ENCODE results near the gene PCK1. TPM values are rescaled to one million over a fixed set of nuclear protein-coding genes. Genes with fewer than 3 reads are reported as not detected.

The PCK1 gene
- total RNA-seq, 6 experiments from 2014 or later: not detected

- Mint-ChIP-seq H3K4me1 (ENCODE audit: low read depth) (peaks cover 11% of the 10 kb centered on the region; the same call in 1 of the 2 replicates), H3K9me3 (peaks cover 3% of the 10 kb centered on the region; the same call in 1 of the 2 replicates), H3K4me3 (no peak overlapping the region), H3K36me3 (ENCODE audit: low read depth) (no peaks in the 10 kb centered on the region), H3K27ac (no peak overlapping the region), H3K27me3 (ENCODE audit: insufficient read depth) (peaks cover 60% of the 10 kb centered on the region)
- DNase-seq: no peak
- no peak for TF ChIP-seq CTCF (IDR thresholded peaks at IDR 0.05)
Observed at GRCh38 chr20:57583289-57584257, 22.7 kb downstream of the PCK1 start.

GRCh38 chr20:57584768-57585461 is 24.0 kb downstream of the PCK1 start:
- Mint-ChIP-seq H3K27ac (no peak overlapping the region), H3K27me3 (ENCODE audit: insufficient read depth) (peaks cover 61% of the 10 kb centered on the region), H3K4me1 (ENCODE audit: low read depth) (peaks cover 11% of the 10 kb centered on the region; the same call in 1 of the 2 replicates), H3K9me3 (peaks cover 3% of the 10 kb centered on the region; the same call in 1 of the 2 replicates), H3K36me3 (ENCODE audit: low read depth) (no peaks in the 10 kb centered on the region), H3K4me3 (no peak overlapping the region)
- no peak for TF ChIP-seq CTCF (IDR thresholded peaks at IDR 0.05)
- no peak for DNase-seq

GRCh38 chr20:57585466-57586213 is 24.7 kb downstream of the PCK1 start:
- Mint-ChIP-seq H3K4me1 (ENCODE audit: low read depth) (peaks cover 11% of the 10 kb centered on the region; the same call in 1 of the 2 replicates), H3K36me3 (ENCODE audit: low read depth) (no peaks in the 10 kb centered on the region), H3K27ac (no peak overlapping the region), H3K9me3 (peaks cover 3% of the 10 kb centered on the region; the same call in 1 of the 2 replicates), H3K27me3 (ENCODE audit: insufficient read depth) (peaks cover 60% of the 10 kb centered on the region), H3K4me3 (no peak overlapping the region)
- no peak for DNase-seq
- no peak for TF ChIP-seq CTCF (IDR thresholded peaks at IDR 0.05)

- peaks cover 3% of the 10 kb centered on the region; the same call in 1 of the 2 replicates for H3K9me3 Mint-ChIP-seq
- H3K27ac Mint-ChIP-seq: no peak overlapping the region
- no peak for TF ChIP-seq CTCF (IDR thresholded peaks at IDR 0.05)
- peaks cover 57% of the 10 kb centered on the region for H3K27me3 Mint-ChIP-seq (ENCODE audit: insufficient read depth)
- DNase-seq: no peak
- H3K4me3 Mint-ChIP-seq: no peak overlapping the region
- peaks cover 11% of the 10 kb centered on the region; the same call in 1 of the 2 replicates for H3K4me1 Mint-ChIP-seq (ENCODE audit: low read depth)
- H3K36me3 Mint-ChIP-seq (ENCODE audit: low read depth): no peaks in the 10 kb centered on the region
Observed at GRCh38 chr20:57586370-57586793, 25.5 kb downstream of the PCK1 start.

GRCh38 chr20:57586943-57587277 is 26.0 kb downstream of the PCK1 start:
- no peak for DNase-seq
- no peak for TF ChIP-seq CTCF (IDR thresholded peaks at IDR 0.05)
- Mint-ChIP-seq H3K36me3 (ENCODE audit: low read depth) (no peaks in the 10 kb centered on the region), H3K4me1 (ENCODE audit: low read depth) (peaks cover 11% of the 10 kb centered on the region; the same call in 1 of the 2 replicates), H3K9me3 (peaks cover 3% of the 10 kb centered on the region; the same call in 1 of the 2 replicates), H3K4me3 (no peak overlapping the region), H3K27me3 (ENCODE audit: insufficient read depth) (peaks cover 55% of the 10 kb centered on the region), H3K27ac (no peak overlapping the region)

Data from HFFc6 (cell line).